DMS53 (cell line): ENCODE results near the gene COG7.
"Not testable (repeated sequence)": the region's sequence is repeated elsewhere in the genome, so short reads cannot be mapped to it uniquely, and the experiment has no call there.

Experiments
- DNase-seq: peaks from one replicate; lab custom pipeline; 2025; lab: John Stamatoyannopoulos, UW

COG7 gene

DNA sequence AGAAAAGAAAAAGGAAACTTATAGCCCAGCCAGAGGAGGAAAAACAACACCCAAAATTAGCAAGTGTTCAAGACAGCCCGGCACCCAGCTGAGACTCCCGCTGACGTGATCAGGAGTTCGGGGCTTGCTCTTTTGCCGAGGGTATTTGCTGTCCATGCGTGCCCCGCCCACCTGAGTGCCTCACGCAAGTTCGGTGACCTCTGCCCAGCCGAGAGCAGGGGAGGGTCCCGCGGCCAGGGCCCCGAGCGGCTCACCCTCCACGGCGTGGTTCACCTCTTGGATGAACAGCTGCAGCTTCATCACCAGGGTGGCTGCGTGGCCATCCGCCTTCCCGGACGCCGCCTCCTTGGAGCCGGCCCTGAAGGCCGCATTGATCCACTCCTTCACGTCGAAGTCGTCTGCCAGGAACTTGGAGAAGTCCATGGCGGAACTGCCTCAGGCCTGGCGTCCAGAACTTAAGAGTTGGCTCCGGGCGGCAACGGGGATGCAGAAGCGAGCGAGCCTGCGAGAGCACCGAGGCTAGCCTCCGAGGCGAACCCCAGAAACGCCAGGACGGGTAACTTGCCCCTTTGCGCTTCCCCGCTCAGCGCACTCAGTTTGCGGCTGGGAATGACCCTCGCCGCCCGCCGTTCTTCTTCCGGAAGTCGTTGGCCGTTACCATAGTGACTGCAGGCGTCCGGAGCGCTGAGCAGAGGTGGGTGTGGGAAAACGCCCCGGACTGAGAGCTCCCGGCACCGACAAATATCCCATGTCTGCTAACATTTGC is at the start of gene COG7:
COG7 (minus strand) TSS at position 618 of the 766 bp plus-strand sequence; CDS start at position 423, 195 bp downstream.
- peak; percentile 92 for DNase-seq

DNA sequence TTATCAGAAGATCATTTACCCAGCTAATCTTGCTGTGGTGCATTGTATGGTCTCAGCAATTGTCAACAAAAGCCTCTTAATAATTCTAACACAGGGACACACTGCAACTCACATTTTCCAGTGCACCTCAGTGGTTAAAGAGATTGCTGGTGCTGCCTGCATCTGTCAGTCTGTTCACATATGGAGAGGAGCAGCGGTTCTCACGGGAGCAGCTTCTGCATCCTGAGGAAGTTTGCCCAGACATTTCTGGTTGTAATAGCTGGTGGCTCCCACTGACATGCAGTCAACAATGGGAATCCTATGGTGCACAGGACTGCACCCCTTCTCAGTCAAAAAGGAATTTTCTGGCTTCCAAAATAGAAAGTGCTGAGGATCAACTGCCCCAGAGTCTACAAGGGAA is 49.5 kb upstream of the COG7 start:
- DNase-seq, result no peak

DNA sequence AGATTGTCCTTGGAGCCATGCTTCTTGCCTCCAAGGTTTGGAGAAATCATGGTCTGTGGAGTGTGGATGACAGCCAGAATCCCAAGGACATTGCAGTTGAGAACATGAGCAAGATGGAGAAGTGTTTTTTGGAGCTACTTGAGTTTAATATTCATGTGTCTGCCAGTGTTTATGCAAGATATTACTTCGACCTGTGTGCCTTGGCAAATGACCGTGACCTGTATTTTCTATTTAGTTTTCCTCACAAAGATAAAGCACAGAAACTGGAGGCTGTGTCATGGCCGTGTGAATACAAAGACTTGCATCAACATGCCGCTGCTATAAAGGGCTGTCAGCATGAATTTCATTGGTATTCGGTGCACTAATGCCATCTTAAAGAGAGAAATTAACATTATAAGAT is 48.3 kb upstream of the COG7 start:
- DNase-seq, result no peak

- DNase-seq, result no peak
Measured at GRCh38 chr16:23500862-23501225, 47.9 kb upstream of the COG7 start.

- DNase-seq, result no peak
Measured at GRCh38 chr16:23500212-23500861, 47.3 kb upstream of the COG7 start.

- no peak for DNase-seq
Measured at GRCh38 chr16:23499801-23500200, 46.8 kb upstream of the COG7 start.

GRCh38 chr16:23498863-23499262 is 45.9 kb upstream of the COG7 start:
- DNase-seq, result no peak

DNA sequence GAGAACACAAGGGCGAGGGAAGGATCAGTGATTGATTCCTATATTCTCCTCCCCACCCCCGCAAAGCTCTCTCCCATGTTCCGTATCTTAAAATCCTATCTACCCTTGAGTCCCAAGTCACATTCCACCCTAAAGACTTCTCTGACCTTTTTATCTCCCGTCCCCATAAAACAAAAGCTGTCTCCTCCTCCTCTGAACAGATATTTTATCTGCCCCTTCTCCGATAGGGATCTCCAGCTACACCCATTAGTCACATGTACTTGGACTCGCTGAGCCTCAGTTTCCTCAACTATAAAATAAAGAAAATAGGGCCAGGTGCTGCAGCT is 44.5 kb upstream of the COG7 start:
- no peak for DNase-seq

GRCh38 chr16:23496821-23497542 is 44.0 kb upstream of the COG7 start:
- DNase-seq, result no peak

- DNase-seq, result no peak
Measured at GRCh38 chr16:23495671-23496070, 42.7 kb upstream of the COG7 start.

- DNase-seq, result no peak
Measured at GRCh38 chr16:23494188-23494587, 41.2 kb upstream of the COG7 start.

GRCh38 chr16:23491490-23492391 is 38.8 kb upstream of the COG7 start:
- no peak for DNase-seq

DNA sequence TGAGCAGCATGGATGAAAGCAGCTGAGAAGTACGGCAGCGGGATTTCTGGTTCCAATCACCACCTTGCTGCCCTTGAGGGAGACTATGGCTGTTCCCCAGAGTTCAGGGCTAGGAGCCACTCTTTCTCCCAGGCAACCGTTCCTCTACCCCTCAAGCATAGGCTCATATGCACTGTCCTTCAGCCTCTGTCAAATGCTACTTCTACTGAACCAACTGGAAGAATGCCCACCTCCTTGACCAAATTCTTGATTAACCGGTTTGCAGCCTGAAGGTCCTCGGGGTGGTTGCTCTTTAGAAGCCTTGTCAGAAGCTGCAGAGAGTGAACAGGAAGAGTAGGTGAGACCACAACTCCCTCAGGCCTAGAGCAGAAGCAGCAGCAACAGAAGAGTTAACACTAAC is 33.5 kb upstream of the COG7 start:
- DNase-seq, result no peak

DNA sequence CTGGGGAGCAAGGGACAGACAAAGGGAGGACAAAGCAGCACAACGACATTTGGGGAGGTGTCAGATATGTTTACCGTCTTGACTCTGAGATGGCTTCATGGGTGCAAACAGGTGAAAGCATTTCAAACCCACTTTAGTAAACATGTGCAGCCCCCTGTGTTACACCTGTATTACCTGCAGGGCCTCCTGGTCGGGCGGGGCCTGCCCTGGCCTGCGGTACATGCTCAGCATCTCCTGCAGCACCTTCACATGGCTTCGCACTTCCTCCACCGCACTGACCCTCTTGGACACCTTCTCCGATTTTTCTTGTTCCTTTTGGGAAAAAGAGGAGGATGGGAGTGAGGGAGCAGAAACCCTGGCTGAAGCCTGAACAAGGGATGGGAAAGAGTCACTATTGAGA is 32.9 kb upstream of the COG7 start:
- no peak for DNase-seq

DNA sequence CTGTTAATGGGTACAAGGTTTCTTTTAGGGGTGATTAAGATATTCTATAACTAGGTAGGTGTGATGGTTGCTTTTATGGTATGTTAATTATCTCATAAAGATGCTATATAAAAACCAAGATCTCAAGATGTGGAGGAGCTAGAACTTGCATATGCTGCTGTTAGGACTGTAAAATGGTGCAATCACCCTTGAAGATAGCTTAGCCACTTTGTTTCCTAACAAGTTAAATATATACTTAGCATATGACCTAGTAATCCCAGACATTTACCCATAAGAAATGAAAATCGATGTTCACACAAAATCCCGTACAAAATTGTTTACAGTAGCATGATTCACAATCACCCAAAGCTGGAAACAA is 32.2 kb upstream of the COG7 start:
- no peak for DNase-seq

- no peak for DNase-seq
Measured at GRCh38 chr16:23484510-23485256, 31.7 kb upstream of the COG7 start.

DNA sequence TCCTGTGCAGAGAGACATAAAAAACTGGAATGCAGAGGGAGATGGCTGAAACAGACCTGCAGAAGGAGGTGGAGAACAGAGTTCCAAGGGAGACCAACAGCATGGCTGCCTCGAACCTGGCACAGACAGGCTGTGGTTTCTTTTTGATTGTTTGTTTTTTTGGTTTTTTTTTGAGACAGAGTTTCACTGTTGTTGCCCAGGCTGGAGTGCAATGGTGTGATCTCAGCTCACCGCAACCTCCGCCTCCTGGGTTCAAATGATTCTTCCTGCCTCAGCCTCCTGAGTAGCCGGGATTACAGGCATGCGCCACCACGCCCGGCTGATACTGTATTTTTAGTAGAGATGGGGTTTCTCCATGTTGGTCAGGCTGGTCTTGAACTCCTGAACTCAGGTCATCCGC is 30.5 kb upstream of the COG7 start:
- DNase-seq, result not testable (repeated sequence)

DNA sequence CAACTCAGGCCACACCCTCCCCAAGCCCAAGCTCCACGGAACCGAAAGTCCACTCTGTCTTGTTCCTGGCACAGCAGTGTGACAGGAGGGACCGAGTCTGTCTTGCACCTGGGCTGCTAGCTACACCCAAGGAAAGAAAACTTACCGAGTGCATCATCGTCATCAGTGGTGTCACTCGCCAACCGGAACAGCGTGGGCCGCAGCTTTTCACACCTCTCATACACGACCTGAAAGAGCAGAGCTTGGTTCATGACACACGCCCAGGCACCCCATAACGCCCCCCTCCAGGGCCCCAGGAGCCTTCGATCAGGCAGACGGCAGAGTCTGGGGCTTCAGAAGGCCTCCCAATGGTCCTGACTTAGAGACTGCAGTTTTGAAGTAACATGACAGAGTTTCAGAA is 29.8 kb upstream of the COG7 start:
- no peak for DNase-seq

GRCh38 chr16:23480257-23480656 is 27.3 kb upstream of the COG7 start:
- no peak for DNase-seq

GRCh38 chr16:23479138-23479537 is 26.1 kb upstream of the COG7 start:
- no peak for DNase-seq

DNA sequence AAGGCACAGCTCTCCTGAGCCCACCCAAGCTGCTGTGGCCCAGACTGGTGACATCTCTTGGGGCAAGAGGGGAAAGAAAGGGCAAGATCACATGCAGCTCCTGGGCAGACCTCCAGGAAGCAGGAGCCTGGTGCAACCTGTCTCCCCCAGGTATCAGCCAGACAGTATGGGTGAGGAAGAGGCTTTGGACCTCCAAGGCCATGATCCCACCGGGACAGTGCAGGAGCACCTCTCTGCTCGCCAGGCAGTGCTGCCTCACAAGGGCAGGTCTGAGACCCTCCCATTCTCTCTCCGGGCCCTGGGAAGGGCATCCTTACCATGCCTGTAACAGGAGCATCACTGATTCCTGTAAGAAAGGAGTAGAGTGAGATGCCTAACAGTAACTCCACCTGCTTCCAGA is 25.6 kb upstream of the COG7 start:
- no peak for DNase-seq

- no peak for DNase-seq
Measured at GRCh38 chr16:23476289-23476688, 23.3 kb upstream of the COG7 start.
